ENCODE results near the gene GLYATL3. TPM values are rescaled to one million over a fixed set of nuclear protein-coding genes. Genes with fewer than 3 reads are reported as not detected.

Gene GLYATL3
- total RNA-seq, 1 donor from 2014 or later, result not detected

DNA sequence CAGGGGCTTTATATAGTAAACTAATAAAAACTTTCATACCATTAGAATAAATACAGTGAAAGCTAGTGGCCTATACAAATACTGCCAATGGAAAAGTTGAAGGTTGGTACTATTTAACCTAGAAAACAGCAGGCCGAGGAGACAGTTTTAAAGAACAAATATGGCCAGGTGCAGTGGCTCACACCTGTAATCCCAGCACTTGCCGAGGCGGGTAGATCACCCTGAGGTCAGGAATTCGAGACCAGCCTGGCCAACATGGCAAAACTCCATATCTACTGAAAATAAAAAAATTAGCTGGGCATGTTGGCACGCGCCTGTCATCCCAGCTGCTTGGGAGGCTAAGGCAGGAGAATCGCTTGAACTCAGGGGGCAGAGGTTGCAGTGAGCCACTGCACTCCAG is 24.8 kb downstream of the GLYATL3 start:
- Mint-ChIP-seq H3K27ac (no peak overlapping the region), H3K4me3 (no peak overlapping the region), H3K36me3 (no peaks in the 10 kb centered on the region), H3K9me3 (no peaks in the 10 kb centered on the region), H3K4me1 (peaks cover 7% of the 10 kb centered on the region), H3K27me3 (ENCODE audit: low read depth) (no peaks in the 10 kb centered on the region)
- DNase-seq (ENCODE audit: low spot score in 2 of 2, unreplicated experiment in 2 of 2), result no peak
- TF ChIP-seq, protein P1, sequence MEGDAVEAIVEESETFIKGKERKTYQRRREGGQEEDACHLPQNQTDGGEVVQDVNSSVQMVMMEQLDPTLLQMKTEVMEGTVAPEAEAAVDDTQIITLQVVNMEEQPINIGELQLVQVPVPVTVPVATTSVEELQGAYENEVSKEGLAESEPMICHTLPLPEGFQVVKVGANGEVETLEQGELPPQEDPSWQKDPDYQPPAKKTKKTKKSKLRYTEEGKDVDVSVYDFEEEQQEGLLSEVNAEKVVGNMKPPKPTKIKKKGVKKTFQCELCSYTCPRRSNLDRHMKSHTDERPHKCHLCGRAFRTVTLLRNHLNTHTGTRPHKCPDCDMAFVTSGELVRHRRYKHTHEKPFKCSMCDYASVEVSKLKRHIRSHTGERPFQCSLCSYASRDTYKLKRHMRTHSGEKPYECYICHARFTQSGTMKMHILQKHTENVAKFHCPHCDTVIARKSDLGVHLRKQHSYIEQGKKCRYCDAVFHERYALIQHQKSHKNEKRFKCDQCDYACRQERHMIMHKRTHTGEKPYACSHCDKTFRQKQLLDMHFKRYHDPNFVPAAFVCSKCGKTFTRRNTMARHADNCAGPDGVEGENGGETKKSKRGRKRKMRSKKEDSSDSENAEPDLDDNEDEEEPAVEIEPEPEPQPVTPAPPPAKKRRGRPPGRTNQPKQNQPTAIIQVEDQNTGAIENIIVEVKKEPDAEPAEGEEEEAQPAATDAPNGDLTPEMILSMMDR (IDR thresholded peaks at IDR 0.05; ENCODE audit: unreplicated experiment), result no peak

DNA sequence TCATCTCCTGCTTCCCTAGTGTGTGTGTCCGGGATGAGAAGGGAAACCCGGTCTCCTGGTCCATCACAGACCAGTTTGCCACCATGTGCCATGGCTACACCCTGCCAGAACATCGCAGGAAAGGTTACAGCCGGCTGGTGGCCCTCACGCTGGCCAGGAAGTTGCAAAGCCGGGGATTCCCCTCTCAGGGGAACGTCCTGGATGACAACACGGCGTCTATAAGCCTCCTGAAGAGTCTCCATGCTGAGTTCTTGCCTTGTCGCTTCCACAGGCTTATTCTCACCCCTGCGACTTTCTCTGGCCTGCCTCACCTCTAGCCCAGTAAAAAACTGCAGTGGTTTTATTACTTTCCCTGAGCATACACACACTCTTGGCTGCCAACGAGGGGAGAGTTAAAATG is 26.9 kb downstream of the GLYATL3 start:
- no peak for DNase-seq (ENCODE audit: low spot score in 2 of 2, unreplicated experiment in 2 of 2)

DNA sequence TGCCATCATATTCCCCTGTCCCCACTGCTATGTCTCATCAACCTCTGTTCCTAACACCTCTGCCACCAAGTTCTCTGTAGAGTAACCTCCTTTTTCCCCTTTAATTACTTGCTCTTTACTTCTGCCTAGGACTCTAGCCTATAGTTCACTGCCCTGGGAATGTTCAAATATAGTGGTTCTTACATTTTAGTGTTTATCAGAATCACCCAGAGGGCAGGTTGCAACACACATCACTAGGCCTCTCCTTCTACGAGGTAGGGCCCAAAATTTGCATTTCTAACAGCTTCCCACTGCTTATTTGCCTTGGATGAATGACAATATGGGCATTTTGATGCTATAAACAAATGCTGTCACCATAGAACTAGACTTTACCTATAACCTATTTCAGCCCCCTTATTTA is 27.6 kb downstream of the GLYATL3 start:
- H3K27me3 Mint-ChIP-seq (ENCODE audit: low read depth), result no peaks in the 10 kb centered on the region
- no peaks in the 10 kb centered on the region for H3K9me3 Mint-ChIP-seq
- DNase-seq (ENCODE audit: low spot score in 2 of 2, unreplicated experiment in 2 of 2), result no peak
- H3K4me1 Mint-ChIP-seq, result peaks cover 10% of the 10 kb centered on the region
- H3K4me3 Mint-ChIP-seq, result no peak overlapping the region
- H3K36me3 Mint-ChIP-seq, result no peaks in the 10 kb centered on the region
- H3K27ac Mint-ChIP-seq, result no peak overlapping the region
- TF ChIP-seq, protein P1 (IDR thresholded peaks at IDR 0.05; ENCODE audit: unreplicated experiment), result no peak

More for the DNA sequence above, 26.9 kb downstream of the GLYATL3 start:
- Mint-ChIP-seq H3K27me3 (ENCODE audit: low read depth) (no peaks in the 10 kb centered on the region), H3K36me3 (no peaks in the 10 kb centered on the region), H3K27ac (no peak overlapping the region), H3K4me1 (peaks cover 7% of the 10 kb centered on the region), H3K4me3 (no peak overlapping the region), H3K9me3 (no peaks in the 10 kb centered on the region)
- TF ChIP-seq, protein P1 (IDR thresholded peaks at IDR 0.05; ENCODE audit: unreplicated experiment), result no peak

DNA sequence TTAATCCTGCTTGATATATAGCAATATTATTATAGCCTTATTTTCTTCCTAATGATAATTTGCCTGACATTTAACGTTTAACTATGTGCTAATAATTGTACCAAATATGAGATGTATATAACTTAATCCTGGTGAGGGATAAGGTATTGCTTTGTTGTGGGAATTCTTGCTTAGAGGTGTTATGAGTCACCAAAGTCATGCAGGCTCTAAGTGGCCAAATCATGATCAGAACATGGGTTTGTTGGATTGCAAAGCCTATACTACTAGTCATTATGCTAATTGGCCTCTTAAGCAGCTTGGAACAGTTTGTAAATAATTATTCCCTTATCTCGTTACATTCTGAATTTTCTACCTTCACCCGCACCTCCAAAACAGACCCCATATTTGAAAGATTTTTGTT is 28.8 kb downstream of the GLYATL3 start:
- no peaks in the 10 kb centered on the region for H3K27me3 Mint-ChIP-seq (ENCODE audit: low read depth)
- H3K4me1 Mint-ChIP-seq, result peaks cover 10% of the 10 kb centered on the region
- TF ChIP-seq, protein P1 (IDR thresholded peaks at IDR 0.05; ENCODE audit: unreplicated experiment), result no peak
- no peaks in the 10 kb centered on the region for H3K9me3 Mint-ChIP-seq
- no peak for DNase-seq (ENCODE audit: low spot score in 2 of 2, unreplicated experiment in 2 of 2)
- H3K36me3 Mint-ChIP-seq, result no peaks in the 10 kb centered on the region
- H3K27ac Mint-ChIP-seq, result no peak overlapping the region
- no peak overlapping the region for H3K4me3 Mint-ChIP-seq

DNA sequence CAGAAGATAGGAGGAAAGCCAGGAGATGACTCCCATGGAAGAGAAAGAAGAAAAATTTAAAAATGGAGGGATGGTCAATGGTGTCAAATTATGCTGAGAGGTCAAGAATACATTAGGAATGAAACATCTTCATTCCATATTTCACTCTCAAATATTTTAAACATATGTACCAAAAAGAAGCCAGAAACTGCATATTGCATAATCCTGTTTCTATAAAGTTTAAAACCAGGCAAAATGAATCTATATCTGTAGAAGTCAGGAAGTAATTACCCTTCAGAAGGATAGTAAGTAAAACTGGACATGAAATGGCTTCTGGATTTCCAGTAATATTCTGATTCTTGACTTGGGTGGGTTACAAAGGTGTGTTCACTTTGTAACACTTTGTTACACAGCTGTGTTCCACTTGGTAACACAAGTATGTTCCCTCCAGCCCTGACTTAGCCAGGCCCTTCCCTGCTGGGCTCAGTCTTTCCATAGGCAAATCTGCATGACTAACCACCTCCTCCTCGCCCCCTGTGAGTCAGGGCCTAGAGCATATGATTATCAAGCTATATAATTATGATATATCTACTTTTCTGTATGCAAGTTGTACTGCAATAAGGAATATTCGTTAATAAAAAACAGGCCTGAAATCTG is 30.5 kb downstream of the GLYATL3 start:
- no peaks in the 10 kb centered on the region for H3K27me3 Mint-ChIP-seq (ENCODE audit: low read depth)
- TF ChIP-seq, protein P1 (IDR thresholded peaks at IDR 0.05; ENCODE audit: unreplicated experiment), result no peak
- no peak overlapping the region for H3K27ac Mint-ChIP-seq
- H3K9me3 Mint-ChIP-seq, result no peaks in the 10 kb centered on the region
- H3K4me3 Mint-ChIP-seq, result no peak overlapping the region
- H3K4me1 Mint-ChIP-seq, result peaks cover 2% of the 10 kb centered on the region
- DNase-seq (ENCODE audit: low spot score in 2 of 2, unreplicated experiment in 2 of 2), result no peak
- H3K36me3 Mint-ChIP-seq, result no peaks in the 10 kb centered on the region
